ENCODE results near the gene MEF2D. TPM values are rescaled to one million over a fixed set of nuclear protein-coding genes. Genes with fewer than 3 reads are reported as not detected.

The MEF2D gene
- total RNA-seq, 1 donor from 2014 or later: 26.6 TPM

DNA sequence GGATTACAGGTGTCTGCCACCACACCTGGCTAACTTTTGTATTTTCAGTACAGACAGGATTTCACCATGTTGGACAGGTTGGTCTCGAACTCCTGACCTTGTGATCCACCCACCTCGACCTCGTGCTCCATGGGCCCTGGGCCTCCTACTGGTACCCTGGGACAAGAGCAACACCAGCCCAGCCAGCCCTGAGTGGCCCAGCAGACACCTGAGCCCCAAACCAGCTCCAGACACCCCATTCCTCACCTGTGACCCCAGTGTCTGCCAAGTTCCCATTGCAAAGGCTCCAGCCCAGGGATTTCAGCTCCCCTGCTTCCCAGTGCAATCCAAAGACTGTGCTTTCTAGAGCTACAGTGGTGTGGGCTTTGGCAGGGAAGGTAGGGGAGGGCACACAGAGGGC, 14.6 kb downstream of the MEF2D start:
- TF ChIP-seq, protein P1, sequence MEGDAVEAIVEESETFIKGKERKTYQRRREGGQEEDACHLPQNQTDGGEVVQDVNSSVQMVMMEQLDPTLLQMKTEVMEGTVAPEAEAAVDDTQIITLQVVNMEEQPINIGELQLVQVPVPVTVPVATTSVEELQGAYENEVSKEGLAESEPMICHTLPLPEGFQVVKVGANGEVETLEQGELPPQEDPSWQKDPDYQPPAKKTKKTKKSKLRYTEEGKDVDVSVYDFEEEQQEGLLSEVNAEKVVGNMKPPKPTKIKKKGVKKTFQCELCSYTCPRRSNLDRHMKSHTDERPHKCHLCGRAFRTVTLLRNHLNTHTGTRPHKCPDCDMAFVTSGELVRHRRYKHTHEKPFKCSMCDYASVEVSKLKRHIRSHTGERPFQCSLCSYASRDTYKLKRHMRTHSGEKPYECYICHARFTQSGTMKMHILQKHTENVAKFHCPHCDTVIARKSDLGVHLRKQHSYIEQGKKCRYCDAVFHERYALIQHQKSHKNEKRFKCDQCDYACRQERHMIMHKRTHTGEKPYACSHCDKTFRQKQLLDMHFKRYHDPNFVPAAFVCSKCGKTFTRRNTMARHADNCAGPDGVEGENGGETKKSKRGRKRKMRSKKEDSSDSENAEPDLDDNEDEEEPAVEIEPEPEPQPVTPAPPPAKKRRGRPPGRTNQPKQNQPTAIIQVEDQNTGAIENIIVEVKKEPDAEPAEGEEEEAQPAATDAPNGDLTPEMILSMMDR (IDR thresholded peaks at IDR 0.05; ENCODE audit: unreplicated experiment): no peak
- no peak for DNase-seq (ENCODE audit: low spot score, unreplicated experiment)
- peaks cover 2% of the 10 kb centered on the region for H3K36me3 Mint-ChIP-seq (ENCODE audit: insufficient read depth)
- no peak overlapping the region for H3K27ac Mint-ChIP-seq
- no peaks in the 10 kb centered on the region for H3K9me3 Mint-ChIP-seq (ENCODE audit: low read depth)
- no peak overlapping the region for H3K4me3 Mint-ChIP-seq (ENCODE audit: low read depth)
- H3K4me1 Mint-ChIP-seq (ENCODE audit: low read depth): peaks cover 18% of the 10 kb centered on the region
- H3K27me3 Mint-ChIP-seq: no peaks in the 10 kb centered on the region

DNA sequence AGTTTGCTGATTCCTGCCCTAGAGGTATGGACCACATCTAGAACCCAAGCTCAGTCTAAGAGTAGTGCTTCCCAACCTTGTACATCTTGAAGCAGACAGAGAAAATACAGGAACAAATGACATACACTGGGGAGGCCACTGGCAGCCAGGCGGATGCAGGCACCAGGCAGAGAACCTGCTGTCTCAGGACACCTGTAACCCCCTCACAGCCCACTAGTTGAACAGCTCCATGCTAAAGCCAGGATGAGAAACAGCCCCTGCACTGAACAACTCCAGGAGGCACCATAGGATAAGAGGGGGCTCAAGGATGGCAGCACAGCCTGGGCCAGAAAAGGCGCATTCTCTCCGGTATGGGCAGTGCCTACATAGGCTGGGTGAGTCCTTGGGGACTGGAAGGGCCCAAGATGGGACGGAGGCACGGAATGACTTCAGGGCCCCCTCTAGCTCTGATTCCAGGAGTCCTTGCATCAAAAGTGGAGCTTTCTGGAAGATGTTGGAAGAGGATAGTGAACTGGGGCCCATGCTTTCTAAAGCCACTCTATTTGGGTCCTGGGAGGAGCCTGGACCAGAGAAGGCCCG, 16.0 kb downstream of the MEF2D start:
- DNase-seq (ENCODE audit: low spot score, unreplicated experiment): no peak
- Mint-ChIP-seq H3K27me3 (no peaks in the 10 kb centered on the region), H3K9me3 (ENCODE audit: low read depth) (no peaks in the 10 kb centered on the region), H3K4me1 (ENCODE audit: low read depth) (peaks cover 6% of the 10 kb centered on the region), H3K36me3 (ENCODE audit: insufficient read depth) (peaks cover 9% of the 10 kb centered on the region), H3K4me3 (ENCODE audit: low read depth) (no peak overlapping the region), H3K27ac (no peak overlapping the region)
- TF ChIP-seq, protein P1 (IDR thresholded peaks at IDR 0.05; ENCODE audit: unreplicated experiment): no peak

DNA sequence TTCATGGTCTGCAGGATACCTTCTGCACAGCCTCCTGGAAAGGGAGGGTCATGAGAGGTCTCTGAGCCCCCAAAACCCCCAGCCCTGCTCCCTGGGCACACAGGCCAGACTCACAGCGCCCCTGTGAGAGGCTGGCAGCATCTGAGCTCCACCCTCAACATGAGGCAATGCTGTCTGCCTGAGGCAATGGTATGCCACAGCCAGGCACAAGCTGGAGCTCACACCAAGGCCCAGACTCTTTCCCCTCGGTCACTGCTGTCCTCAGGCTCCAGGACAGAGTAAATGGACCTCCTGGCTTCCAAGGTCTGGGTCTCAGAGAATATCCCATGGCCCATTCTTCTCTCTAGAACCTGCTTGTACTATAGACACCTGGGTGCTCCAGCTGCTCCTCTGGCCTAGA, 17.2 kb downstream of the MEF2D start:
- TF ChIP-seq, protein P1 (IDR thresholded peaks at IDR 0.05; ENCODE audit: unreplicated experiment): no peak
- no peak for DNase-seq (ENCODE audit: low spot score, unreplicated experiment)

DNA sequence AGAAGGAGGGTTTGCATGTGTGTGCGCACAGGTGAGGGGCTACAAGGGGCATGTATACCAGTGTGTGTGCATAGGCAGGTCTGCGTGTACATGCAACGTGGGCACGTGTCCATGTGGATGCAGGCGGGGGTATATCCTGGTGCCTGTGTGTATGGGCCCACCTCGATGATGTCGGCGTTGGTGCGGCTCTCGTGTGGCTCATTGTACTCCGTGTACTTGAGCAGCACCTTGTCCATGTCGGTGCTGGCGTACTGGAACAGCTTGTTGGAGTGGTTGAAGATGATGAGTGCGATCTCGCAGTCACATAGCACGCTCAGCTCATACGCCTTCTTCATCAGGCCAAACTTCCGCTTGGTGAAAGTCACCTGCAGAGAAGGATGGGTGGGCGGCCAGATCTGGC, 18.3 kb downstream of the MEF2D start:
- H3K4me3 Mint-ChIP-seq (ENCODE audit: low read depth): no peak overlapping the region
- TF ChIP-seq, protein P1 (IDR thresholded peaks at IDR 0.05; ENCODE audit: unreplicated experiment): no peak
- peaks cover 13% of the 10 kb centered on the region for H3K36me3 Mint-ChIP-seq (ENCODE audit: insufficient read depth)
- no peak for DNase-seq (ENCODE audit: low spot score, unreplicated experiment)
- H3K27me3 Mint-ChIP-seq: no peaks in the 10 kb centered on the region
- no peaks in the 10 kb centered on the region for H3K9me3 Mint-ChIP-seq (ENCODE audit: low read depth)
- H3K4me1 Mint-ChIP-seq (ENCODE audit: low read depth): no peaks in the 10 kb centered on the region
- H3K27ac Mint-ChIP-seq: no peak overlapping the region

More for the DNA sequence above, 17.2 kb downstream of the MEF2D start:
- Mint-ChIP-seq H3K4me3 (ENCODE audit: low read depth) (no peak overlapping the region), H3K27ac (no peak overlapping the region), H3K36me3 (ENCODE audit: insufficient read depth) (peaks cover 13% of the 10 kb centered on the region), H3K9me3 (ENCODE audit: low read depth) (no peaks in the 10 kb centered on the region), H3K4me1 (ENCODE audit: low read depth) (no peaks in the 10 kb centered on the region), H3K27me3 (no peaks in the 10 kb centered on the region)

DNA sequence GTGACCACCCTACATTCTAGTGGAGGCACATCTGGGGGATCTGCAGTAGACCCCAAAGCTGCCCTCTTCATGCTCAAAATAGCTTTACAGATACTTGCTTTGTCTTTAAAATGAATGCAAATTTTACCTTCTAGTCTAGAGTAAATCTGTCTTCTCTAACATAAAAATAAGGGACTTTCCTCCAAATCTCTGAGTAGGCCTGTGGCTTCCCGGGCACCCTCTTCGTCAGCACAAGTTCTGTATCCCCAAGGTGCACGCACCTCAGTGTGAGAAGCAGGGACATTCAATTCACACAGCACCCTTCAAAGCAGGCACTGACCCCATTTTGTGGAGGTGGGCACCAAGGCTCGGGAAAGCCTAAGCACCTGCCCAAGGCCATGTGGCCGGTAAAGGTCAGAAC, 19.0 kb downstream of the MEF2D start:
- Mint-ChIP-seq H3K4me3 (ENCODE audit: low read depth) (no peak overlapping the region), H3K36me3 (ENCODE audit: insufficient read depth) (peaks cover 14% of the 10 kb centered on the region), H3K27me3 (no peaks in the 10 kb centered on the region), H3K27ac (no peak overlapping the region), H3K4me1 (ENCODE audit: low read depth) (no peaks in the 10 kb centered on the region), H3K9me3 (ENCODE audit: low read depth) (no peaks in the 10 kb centered on the region)
- no peak for DNase-seq (ENCODE audit: low spot score, unreplicated experiment)
- TF ChIP-seq, protein P1 (IDR thresholded peaks at IDR 0.05; ENCODE audit: unreplicated experiment): no peak

All from progenitor cell of endocrine pancreas (in vitro differentiated cells).